B cell (primary cell): ENCODE data around the gene ZBTB37. TPM values are rescaled to one million over a fixed set of nuclear protein-coding genes. Genes with fewer than 3 reads are reported as not detected.

Experiments
- ATAC-seq: fragments of 200-7000 bp; cut with Tn5 transposase; one replicate; pipeline ENCODE4 v1.10.0; 2021; ENCODE audit warnings: low read depth, mild to moderate bottlenecking, moderate number of reproducible peaks, moderate library complexity
- CTCF ChIA-PET: fragments of 350-600 bp; sonication (Branson Sonifier 250); formaldehyde crosslinking; loops from one replicate; lab custom pipeline; 2021; ENCODE audit warnings: antibody characterized with exemption, inconsistent platforms; lab: Charles Lee
- POLR2A ChIA-PET: fragments of 350-600 bp; sonication (Branson Sonifier 250); formaldehyde crosslinking; loops from one replicate; lab custom pipeline; 2021; ENCODE audit warnings: antibody characterized with exemption; lab: Charles Lee
- DNase-seq: peaks from one replicate; pipeline ENCODE4 v3.0.0; 2013
- H2AFZ ChIP-seq: 2 replicates; pipeline ENCODE4 v1.6.1; 2012; ENCODE audit warnings: mild to moderate bottlenecking, low read depth, low read length; ENCODE audit not compliant: insufficient read depth, poor library complexity, severe bottlenecking
- H3K27ac ChIP-seq, 2 donors: 1 replicate in 1 of 2; 2 replicates in 1 of 2; pipeline ENCODE4 v1.5.1; 2012 to 2013; ENCODE audit warnings: low read length in 2 of 2, mild to moderate bottlenecking in 2 of 2, moderate library complexity in 1 of 2
- H3K27me3 ChIP-seq, 4 experiments: fragments of 200-600 bp in 1 of 4; sonication (generic) in 1 of 4; replicated peaks in 1 of 4; 1 replicate in 2 of 4; 2 replicates in 2 of 4; pipeline versions ENCODE4 v1.6.1 to v1.7.0; 2013 to 2016; ENCODE audit warnings: low read length in 3 of 4, mild to moderate bottlenecking in 2 of 4, mixed read lengths in 1 of 4, moderate library complexity in 1 of 4; ENCODE audit not compliant: insufficient read depth in 4 of 4, control insufficient read depth in 3 of 4; ENCODE audit errors: control extremely low read depth in 1 of 4
- H3K36me3 ChIP-seq, 2 experiments: replicated peaks in 1 of 2; 1 replicate in 1 of 2; 2 replicates in 1 of 2; pipeline versions ENCODE4 v1.6.1 to v1.7.1; 2013; ENCODE audit warnings: low read length in 1 of 2; ENCODE audit not compliant: insufficient read depth in 2 of 2, control insufficient read depth in 1 of 2; ENCODE audit errors: control extremely low read depth in 1 of 2, extremely low read depth in 1 of 2
- H3K4me1 ChIP-seq, 2 donors: fragments of 200-600 bp in 1 of 2; sonication (generic) in 1 of 2; 1 replicate in 1 of 2; 2 replicates in 1 of 2; pipeline versions ENCODE4 v1.5.1 to v1.6.1; 2013 to 2017; ENCODE audit warnings: low read length in 2 of 2; ENCODE audit not compliant: control insufficient read depth in 2 of 2, insufficient read depth in 2 of 2
- H3K4me2 ChIP-seq: replicated peaks from 2 replicates; pipeline ENCODE3; 2012; ENCODE audit warnings: mild to moderate bottlenecking, low read depth, low read length; ENCODE audit not compliant: poor library complexity, severe bottlenecking
- H3K4me3 ChIP-seq, 5 experiments: fragments of 200-600 bp in 1 of 5; sonication (generic) in 1 of 5; 1 replicate in 3 of 5; 2 replicates in 2 of 5; pipeline versions ENCODE4 v1.5.1 to v1.7.0; 2011 to 2016; ENCODE audit warnings: low read length in 4 of 5, mild to moderate bottlenecking in 4 of 5, low read depth in 2 of 5, control low read depth in 1 of 5, moderate library complexity in 1 of 5; ENCODE audit not compliant: insufficient read depth in 1 of 5; ENCODE audit errors: control extremely low read depth in 1 of 5, extremely low read depth in 1 of 5
- H3K79me2 ChIP-seq: fragments of 200-600 bp; sonication (generic); one replicate; pipeline ENCODE4 v1.6.0; 2016; ENCODE audit warnings: low read length; ENCODE audit not compliant: control insufficient read depth, insufficient read depth
- H3K9ac ChIP-seq: fragments of 200-600 bp; sonication (generic); 2 replicates; pipeline ENCODE4 v1.6.1; 2017; ENCODE audit warnings: mild to moderate bottlenecking, low read length, moderate library complexity
- H3K9me3 ChIP-seq, 3 donors: one replicate each; pipeline versions ENCODE4 v1.6.1 to v1.7.1; 2013; ENCODE audit warnings: low read length in 2 of 3; ENCODE audit not compliant: control insufficient read depth in 2 of 3, insufficient read depth in 1 of 3; ENCODE audit errors: control extremely low read depth in 1 of 3
- H4K20me1 ChIP-seq: 2 replicates; pipeline ENCODE4 v1.6.0; 2012; ENCODE audit warnings: mild to moderate bottlenecking, low read length; ENCODE audit not compliant: insufficient read depth, control insufficient read depth, poor library complexity, severe bottlenecking
- H3K27ac Mint-ChIP-seq: one replicate; pipeline ENCODE4 v1.8.0; 2021; ENCODE audit warnings: mixed read lengths
- H3K27me3 Mint-ChIP-seq: one replicate; pipeline ENCODE4 v1.8.0; 2021; ENCODE audit warnings: mixed read lengths
- H3K4me1 Mint-ChIP-seq: one replicate; pipeline ENCODE4 v1.8.0; 2021; ENCODE audit warnings: mixed read lengths
- H3K4me3 Mint-ChIP-seq: one replicate; pipeline ENCODE4 v1.8.0; 2021; ENCODE audit warnings: mixed read lengths
- H3K9me3 Mint-ChIP-seq: one replicate; pipeline ENCODE4 v1.8.0; 2022; ENCODE audit warnings: mixed read lengths; ENCODE audit not compliant: insufficient read depth
- CTCF ChIP-seq: fragments of 200-600 bp; IDR thresholded peaks from one replicate; pipeline ENCODE4 v1.8.0; 2022; ENCODE audit warnings: antibody characterized with exemption, mild to moderate bottlenecking
- EZH2 ChIP-seq: IDR thresholded peaks from 2 replicates; pipeline ENCODE4 v1.6.1; 2012; ENCODE audit warnings: borderline replicate concordance, low read depth, mild to moderate bottlenecking, moderate library complexity, low read length; ENCODE audit not compliant: insufficient read depth, poor library complexity, severe bottlenecking
- WGBS: methylation state at CpG from one replicate; pipeline ENCODE4 v1.1.5; 2013; ENCODE audit warnings: missing lambda C conversion rate; ENCODE audit not compliant: insufficient coverage; 5-methylcytosine and 5-hydroxymethylcytosine counted together
- intact Hi-C: fragments of 100-400 bp; cut with micrococcal nuclease; formaldehyde crosslinking; loops from one replicate; pipeline ENCODE4 v1.10.0; 2022
- polyA plus RNA-seq: library from polyadenylated mRNA; depleted of rRNA; stranded (reverse); fragments of >200 nt; gene quantifications from 2 replicates; pipeline ENCODE4 v1.2.3, GENCODE V29; 2012
- small RNA-seq: library from RNA; depleted of rRNA; stranded (forward); fragments of <200 nt; gene quantifications from one replicate; pipeline ENCODE3, GENCODE V24; 2012; ENCODE audit warnings: low replicate concordance, low read depth; ENCODE audit not compliant: insufficient read length
- total RNA-seq, 2 donors: library from RNA; stranded (reverse); fragments of 120-200 nt in 1 of 2; gene quantifications; 1 replicate in 1 of 2; 2 replicates in 1 of 2; pipeline versions ENCODE4 v1.2.3 to v1.2.4, GENCODE V29; 2013 to 2022

Gene ZBTB37
- total and polyA plus RNA-seq, 2 donors (not counting 1 experiment from before 2014, with no cell fraction given): 4.9 to 37.1 TPM

- no peaks in the 10 kb centered on the region for H3K4me1 Mint-ChIP-seq
- no CpG with 5 or more reads among the region's 4 CpGs for WGBS
- ChIA-PET CTCF (interaction anchor here (1.6 kb wide), 1 partner anchor 274 kb away, joined by 3 read pairs; no protein-coding TSS in a partner anchor), POLR2A (no interaction called here)
- H3K4me3 ChIP-seq: no peak overlapping the region
- no peak overlapping the region for H3K9ac ChIP-seq
- H3K27ac ChIP-seq: no peak overlapping the region
- H3K4me1 ChIP-seq: no peaks in the 10 kb centered on the region
- DNase-seq: no peak
- H3K4me2 ChIP-seq: no peak overlapping the region
- TF ChIP-seq CTCF (no peak), EZH2 (no peak)
- no peak overlapping the region for H3K4me3 Mint-ChIP-seq
- no peaks in the 10 kb centered on the region for H3K27me3 Mint-ChIP-seq
- no peaks in the 10 kb centered on the region for H3K27me3 ChIP-seq
- intact Hi-C loops: no loop called here
- ATAC-seq: no peak
- H3K36me3 ChIP-seq: peaks cover 9 to 86% of the 10 kb centered on the region in 2 experiments
- H3K27ac Mint-ChIP-seq: no peak overlapping the region
- peaks cover 4% of the 10 kb centered on the region for H3K79me2 ChIP-seq
- H4K20me1 ChIP-seq: no peaks in the 10 kb centered on the region
- H3K9me3 ChIP-seq: no peaks in the 10 kb centered on the region
- no peak overlapping the region for H2AFZ ChIP-seq
- H3K9me3 Mint-ChIP-seq: no peaks in the 10 kb centered on the region
Measured at GRCh38 chr1:173946380-173946921, 78.3 kb downstream of the ZBTB37 start.

- Mint-ChIP-seq H3K4me1 (no peaks in the 10 kb centered on the region), H3K4me3 (no peak overlapping the region), H3K9me3 (no peaks in the 10 kb centered on the region), H3K27me3 (no peaks in the 10 kb centered on the region), H3K27ac (no peak overlapping the region)
- intact Hi-C loops: no loop called here
- Histone ChIP-seq H3K9me3 (no peaks in the 10 kb centered on the region), H4K20me1 (no peaks in the 10 kb centered on the region), H3K27me3 (no peaks in the 10 kb centered on the region), H3K4me3 (no peak overlapping the region), H3K36me3 (peaks cover 9 to 81% of the 10 kb centered on the region in 2 experiments), H3K4me1 (no peaks in the 10 kb centered on the region), H2AFZ (no peak overlapping the region), H3K9ac (no peak overlapping the region), H3K79me2 (peaks cover 4% of the 10 kb centered on the region), H3K27ac (no peak overlapping the region), H3K4me2 (no peak overlapping the region)
- CTCF ChIA-PET: no interaction called here
- DNase-seq (no peak), ATAC-seq (no peak)
- TF ChIP-seq CTCF: no peak
- no peak for TF ChIP-seq EZH2
- WGBS: 100% methylated on average over 1 of the region's 4 CpGs
- POLR2A ChIA-PET: no interaction called here
Measured at GRCh38 chr1:173948594-173948993, 80.4 kb downstream of the ZBTB37 start.

Small RNA genes within 50 kb of the gene (small RNA-seq; reads per million reads assigned to genes)
- not detected for gene RNA5SP67

Other genes starting within 250 kb of the ZBTB37 start
- gene TEX50, start 233.0 kb upstream of the ZBTB37 start, total RNA-seq: not detected in 2 replicates
- gene TEX50, start 233.0 kb upstream of the ZBTB37 start, polyA plus RNA-seq: not detected in 2 replicates
- not detected in 2 replicates for gene ANKRD45, start 198.5 kb upstream of the ZBTB37 start, total RNA-seq
- 0.06 TPM in 1 of 2 replicates, not detected in the other for gene ANKRD45, start 198.5 kb upstream of the ZBTB37 start, polyA plus RNA-seq
- gene KLHL20, start 153.4 kb upstream of the ZBTB37 start, total RNA-seq: 32.2 and 35.4 TPM in 2 replicates
- gene KLHL20, start 153.4 kb upstream of the ZBTB37 start, polyA plus RNA-seq: 8.9 and 10.8 TPM in 2 replicates
- gene DARS2, start 43.7 kb upstream of the ZBTB37 start, total RNA-seq: 17.0 and 17.3 TPM in 2 replicates
- gene DARS2, start 43.7 kb upstream of the ZBTB37 start, polyA plus RNA-seq: 3.8 and 4.5 TPM in 2 replicates
- gene CENPL, start 43.5 kb upstream of the ZBTB37 start, total RNA-seq: 9.7 and 14.4 TPM in 2 replicates
- 3.2 and 3.8 TPM in 2 replicates for gene CENPL, start 43.5 kb upstream of the ZBTB37 start, polyA plus RNA-seq
- gene GAS5, start 391 bp upstream of the ZBTB37 start, total RNA-seq: 590 and 622 TPM in 2 replicates
- 472 and 849 TPM in 2 replicates for gene GAS5, start 391 bp upstream of the ZBTB37 start, polyA plus RNA-seq
- gene SERPINC1, start 48.9 kb downstream of the ZBTB37 start, total RNA-seq: not detected in 2 replicates
- gene SERPINC1, start 48.9 kb downstream of the ZBTB37 start, polyA plus RNA-seq: 0.12 TPM in 1 of 2 replicates, not detected in the other
- 84.4 and 84.5 TPM in 2 replicates for gene RC3H1, start 154.0 kb downstream of the ZBTB37 start, total RNA-seq
- 6.8 and 8.5 TPM in 2 replicates for gene RC3H1, start 154.0 kb downstream of the ZBTB37 start, polyA plus RNA-seq